K562 (cell line): ENCODE measurements around the gene MEPE. TPM values are rescaled to one million over a fixed set of nuclear protein-coding genes. Genes with fewer than 3 reads are reported as not detected.

Experiments used
- ATAC-seq: fragments of 200-7000 bp; cut with Tn5 transposase; 3 replicates; pipeline ENCODE4 v1.9.1; 2020; ENCODE audit warnings: moderate library complexity
- BruUV-seq: library from RNA; stranded (reverse); fragments of 400-500 nt; replicated peaks from 2 replicates; lab custom pipeline; 2021; lab: Mats Ljungman, UMichigan
- CTCF ChIA-PET: fragments of 300-600 bp; formaldehyde crosslinking; extraction: SDS; loops from one replicate; lab custom pipeline; 2021; ENCODE audit warnings: low intra/inter-chr PET ratio; lab: Yijun Ruan, JAX
- POLR2A ChIA-PET: fragments of 300-600, 350-650 bp; sonication (Branson Sonifier 250); formaldehyde crosslinking; extraction: SDS; loops from one replicate; lab custom pipeline; 2021; ENCODE audit warnings: antibody characterized with exemption, inconsistent platforms; lab: Yijun Ruan, JAX
- DNase-seq, 4 experiments: peaks; one replicate each; pipeline versions ENCODE4 v3.0.0 to v3.0.0-alpha.2; 2011 to 2018; ENCODE audit warnings: low spot score in 3 of 4, mixed read lengths in 3 of 4; ENCODE audit errors: extremely low read depth in 1 of 4
- FAIRE-seq: peaks from 2 replicates; lab custom pipeline; 2011; peaks lifted over from hg19 to GRCh38; lab: Jason Lieb, UNC
- H2AFZ ChIP-seq: 2 replicates; pipeline ENCODE4 v1.6.0; 2011; ENCODE audit warnings: low read depth, low read length, control low read depth, inconsistent platforms
- H3K27ac ChIP-seq: fragments of 200-600 bp; 3 replicates; pipeline ENCODE4 v1.8.0; 2011; ENCODE audit warnings: low read depth, mild to moderate bottlenecking, control low read depth, inconsistent platforms, low read length, moderate library complexity, mixed read lengths; ENCODE audit errors: extremely low read depth
- H3K27me3 ChIP-seq, 2 experiments: fragments of 300-600 bp in 1 of 2; 2 replicates in 1 of 2; 3 replicates in 1 of 2; pipeline versions ENCODE4 v1.6.0 to v1.8.0; 2011; ENCODE audit warnings: inconsistent platforms in 2 of 2, low read length in 2 of 2, mild to moderate bottlenecking in 1 of 2, mixed read lengths in 1 of 2, moderate library complexity in 1 of 2; ENCODE audit not compliant: control insufficient read depth in 2 of 2, insufficient read depth in 2 of 2
- H3K36me3 ChIP-seq: fragments of 300-600 bp; 3 replicates; pipeline ENCODE4 v1.8.0; 2011; ENCODE audit warnings: mild to moderate bottlenecking, low read length, inconsistent platforms; ENCODE audit not compliant: control insufficient read depth, insufficient read depth
- H3K4me1 ChIP-seq, 2 experiments: fragments of 200-600 bp in 1 of 2; replicated peaks in 1 of 2; 2 replicates in 1 of 2; 3 replicates in 1 of 2; pipeline versions ENCODE4 v1.5.1 to v1.8.0; 2011; ENCODE audit warnings: inconsistent platforms in 2 of 2, low read length in 2 of 2, mild to moderate bottlenecking in 1 of 2, mixed read lengths in 1 of 2, moderate library complexity in 1 of 2; ENCODE audit not compliant: control insufficient read depth in 2 of 2, insufficient read depth in 2 of 2
- H3K4me2 ChIP-seq: 2 replicates; pipeline ENCODE4 v1.6.1; 2011; ENCODE audit warnings: low read length, control low read depth, inconsistent platforms, mixed read lengths; ENCODE audit not compliant: insufficient read depth
- H3K4me3 ChIP-seq: fragments of 200-600 bp; sonication (generic), shearing (Covaris generic); 2 replicates; pipeline ENCODE4 v1.5.1; 2016; ENCODE audit warnings: control low read depth, inconsistent platforms
- H3K79me2 ChIP-seq: fragments of 200-600 bp; 3 replicates; pipeline ENCODE4 v1.8.0; 2011; ENCODE audit warnings: low read length, inconsistent platforms; ENCODE audit not compliant: control insufficient read depth, insufficient read depth
- H3K9ac ChIP-seq, 2 experiments: 2 replicates each; pipeline versions ENCODE4 v1.6.0 to v1.6.1; 2011; ENCODE audit warnings: low read depth in 2 of 2, low read length in 2 of 2, control low read depth in 1 of 2, inconsistent platforms in 1 of 2, mild to moderate bottlenecking in 1 of 2, mixed read lengths in 1 of 2; ENCODE audit not compliant: insufficient read depth in 1 of 2
- H3K9me1 ChIP-seq: one replicate; pipeline ENCODE4 v1.6.0; 2011; ENCODE audit warnings: inconsistent platforms, mild to moderate bottlenecking, low read length, moderate library complexity; ENCODE audit not compliant: control insufficient read depth, insufficient read depth
- H3K9me3 ChIP-seq: replicated peaks from 2 replicates; pipeline ENCODE4 v1.5.1; 2011; ENCODE audit warnings: low read depth, low read length, inconsistent platforms; ENCODE audit not compliant: control insufficient read depth, insufficient read depth
- H4K20me1 ChIP-seq: replicated peaks from 2 replicates; pipeline ENCODE4 v1.6.1; 2011; ENCODE audit warnings: low read length, inconsistent platforms, mixed read lengths; ENCODE audit not compliant: control insufficient read depth, insufficient read depth
- PHB2 ChIP-seq: fragments of 450-650 bp; IDR thresholded peaks from 2 replicates; pipeline ENCODE4 v1.6.1; 2017; ENCODE audit warnings: low read depth
- POLR3A ChIP-seq: IDR thresholded peaks from 2 replicates; pipeline ENCODE4 v1.6.1; 2011; ENCODE audit warnings: borderline replicate concordance, mild to moderate bottlenecking, moderate library complexity; ENCODE audit not compliant: insufficient read length, insufficient read depth; ENCODE audit errors: extremely low read depth
- RBBP5 ChIP-seq: fragments of 200-600 bp; sonication (generic); IDR thresholded peaks from 2 replicates; pipeline ENCODE4 v1.6.1; 2012; ENCODE audit warnings: borderline replicate concordance, mild to moderate bottlenecking, low read length, control low read depth, inconsistent platforms; ENCODE audit not compliant: insufficient read depth, poor library complexity, severe bottlenecking
- RBM25 ChIP-seq: fragments of 200-400 bp; formaldehyde crosslinking; IDR thresholded peaks from 2 replicates; pipeline ENCODE4 v1.6.1; 2018; ENCODE audit warnings: low read length, low read depth, moderate library complexity; ENCODE audit not compliant: severe bottlenecking
- SRSF3 ChIP-seq: fragments of 200-400 bp; formaldehyde crosslinking; IDR thresholded peaks from 2 replicates; pipeline ENCODE4 v1.6.1; 2016; ENCODE audit warnings: mild to moderate bottlenecking, low read length, moderate library complexity; ENCODE audit not compliant: insufficient read depth
- ZNF696 ChIP-seq: fragments of 250-450 bp; sonication (Bioruptor Pico); conservative IDR thresholded peaks from 2 replicates; pipeline ENCODE4 v1.4.0; 2020; ENCODE audit warnings: mild to moderate bottlenecking, moderate library complexity
- WGBS: fragments of 100-300 bp; shearing (Covaris generic); methylation state at CpG from one replicate; pipeline ENCODE4 v1.1.6; 2016; ENCODE audit warnings: low coverage, mixed read lengths; ENCODE audit not compliant: insufficient coverage; ENCODE audit errors: missing lambda C conversion rate; 5-methylcytosine and 5-hydroxymethylcytosine counted together
- in situ Hi-C: fragments of 300-500 bp; cut with MboI; formaldehyde crosslinking; loops from 4 replicates; pipeline ENCODE4 v1.15.0; 2018; ENCODE audit warnings: inconsistent platforms, mixed read lengths
- intact Hi-C: fragments of 100-400 bp; cut with micrococcal nuclease; formaldehyde crosslinking; loops from 2 replicates; pipeline ENCODE4 v1.14.2; 2022
- polyA plus RNA-seq, 8 experiments: library from polyadenylated mRNA; depleted of rRNA in 4 of 8; stranded (reverse) in 5 of 8; unstranded in 3 of 8; fragments of >200 nt; fragmentation: Nextera tagmentation in 2 of 8; fragmentation: Illumina TruSeq in 1 of 8; extraction: Ambion mirVana in 2 of 8; extraction: Trizol in 1 of 8; gene quantifications; 2 replicates each; pipeline versions ENCODE4 v1.2.1 to v1.2.3, GENCODE V29; 2011 to 2014; ENCODE audit warnings: inconsistent platforms in 1 of 8, missing spikeins in 1 of 8
- total RNA-seq, 7 experiments: library from RNA; depleted of rRNA in 6 of 7; stranded (reverse); fragments of >200 nt in 6 of 7; fragmentation: Illumina TruSeq in 2 of 7; extraction: Trizol in 2 of 7; gene quantifications; 2 replicates each; pipeline versions ENCODE4 v1.2.1 to v1.2.3, GENCODE V29; 2011 to 2021; ENCODE audit warnings: low replicate concordance in 1 of 7
- TF ChIP-seq, protein P1 (sequence below): sonication (generic); formaldehyde crosslinking; IDR thresholded peaks from 2 replicates; pipeline ENCODE4 v1.8.0; 2022; ENCODE audit warnings: mild to moderate bottlenecking, missing genetic modification reagents
- TF ChIP-seq, protein P2 (sequence below): fragments of 250-450 bp; sonication (Bioruptor Pico); IDR thresholded peaks from 2 replicates; pipeline ENCODE4 v1.8.0; 2022; ENCODE audit warnings: moderate library complexity, mild to moderate bottlenecking, inconsistent platforms
- TF ChIP-seq, protein P3 (sequence below): fragments of 250-450 bp; sonication (Bioruptor Pico); IDR thresholded peaks from 2 replicates; pipeline ENCODE4 v1.4.0; 2020; ENCODE audit warnings: mild to moderate bottlenecking

Gene MEPE
- total and polyA plus RNA-seq, 9 of the 15 experiments (the other 6 are each of a cell fraction or from before 2014, with no cell fraction given): not detected

DNA sequence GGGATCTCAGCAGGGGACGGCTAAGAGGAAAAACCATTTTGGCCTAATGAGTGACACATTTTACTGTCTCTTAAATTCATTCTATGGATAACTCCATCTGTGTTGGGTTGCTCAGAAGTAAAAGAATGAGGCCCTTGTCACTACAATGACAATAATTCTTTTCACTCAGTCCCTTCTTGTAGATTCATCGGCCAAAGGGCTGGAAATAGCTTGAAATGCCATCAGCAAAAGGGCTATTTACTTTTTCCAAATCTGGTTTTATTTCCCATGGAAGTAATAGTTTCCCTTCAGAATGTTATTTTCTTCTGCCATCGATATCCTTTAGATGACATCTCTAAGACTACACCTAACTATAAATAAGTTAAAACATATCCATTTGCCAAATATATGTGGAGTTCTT is 7.4 kb downstream of the MEPE start:
- no peak for DNase-seq
- Histone ChIP-seq H3K9me1 (no peaks in the 10 kb centered on the region), H3K9me3 (no peaks in the 10 kb centered on the region), H3K36me3 (no peaks in the 10 kb centered on the region), H3K27ac (no peak overlapping the region), H3K9ac (no peak overlapping the region), H3K27me3 (no peaks in the 10 kb centered on the region), H4K20me1 (no peaks in the 10 kb centered on the region; the same call in 1 of the 2 replicates), H3K4me2 (no peak overlapping the region), H3K4me1 (no peaks in the 10 kb centered on the region), H3K79me2 (no peaks in the 10 kb centered on the region), H2AFZ (no peak overlapping the region), H3K4me3 (no peak overlapping the region)
- ChIA-PET POLR2A (no interaction called here), CTCF (interaction anchor here (2.8 kb wide), 1 partner anchor 161 kb away, joined by 27 read pairs; no protein-coding TSS in a partner anchor)
- in situ Hi-C loops (loop anchor here (5.0 to 10.0 kb wide), 3 partner anchors 158 to 945 kb away; partner anchors contain the start of gene C4orf36), intact Hi-C loops (no loop called here)
- FAIRE-seq: no peak
- no peak for TF ChIP-seq SRSF3
- TF ChIP-seq, protein P1, sequence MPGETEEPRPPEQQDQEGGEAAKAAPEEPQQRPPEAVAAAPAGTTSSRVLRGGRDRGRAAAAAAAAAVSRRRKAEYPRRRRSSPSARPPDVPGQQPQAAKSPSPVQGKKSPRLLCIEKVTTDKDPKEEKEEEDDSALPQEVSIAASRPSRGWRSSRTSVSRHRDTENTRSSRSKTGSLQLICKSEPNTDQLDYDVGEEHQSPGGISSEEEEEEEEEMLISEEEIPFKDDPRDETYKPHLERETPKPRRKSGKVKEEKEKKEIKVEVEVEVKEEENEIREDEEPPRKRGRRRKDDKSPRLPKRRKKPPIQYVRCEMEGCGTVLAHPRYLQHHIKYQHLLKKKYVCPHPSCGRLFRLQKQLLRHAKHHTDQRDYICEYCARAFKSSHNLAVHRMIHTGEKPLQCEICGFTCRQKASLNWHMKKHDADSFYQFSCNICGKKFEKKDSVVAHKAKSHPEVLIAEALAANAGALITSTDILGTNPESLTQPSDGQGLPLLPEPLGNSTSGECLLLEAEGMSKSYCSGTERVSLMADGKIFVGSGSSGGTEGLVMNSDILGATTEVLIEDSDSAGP (CRISPR knock-in tag): no peak
- no peak for TF ChIP-seq POLR3A
- TF ChIP-seq RBBP5: no peak
- TF ChIP-seq, protein P2, sequence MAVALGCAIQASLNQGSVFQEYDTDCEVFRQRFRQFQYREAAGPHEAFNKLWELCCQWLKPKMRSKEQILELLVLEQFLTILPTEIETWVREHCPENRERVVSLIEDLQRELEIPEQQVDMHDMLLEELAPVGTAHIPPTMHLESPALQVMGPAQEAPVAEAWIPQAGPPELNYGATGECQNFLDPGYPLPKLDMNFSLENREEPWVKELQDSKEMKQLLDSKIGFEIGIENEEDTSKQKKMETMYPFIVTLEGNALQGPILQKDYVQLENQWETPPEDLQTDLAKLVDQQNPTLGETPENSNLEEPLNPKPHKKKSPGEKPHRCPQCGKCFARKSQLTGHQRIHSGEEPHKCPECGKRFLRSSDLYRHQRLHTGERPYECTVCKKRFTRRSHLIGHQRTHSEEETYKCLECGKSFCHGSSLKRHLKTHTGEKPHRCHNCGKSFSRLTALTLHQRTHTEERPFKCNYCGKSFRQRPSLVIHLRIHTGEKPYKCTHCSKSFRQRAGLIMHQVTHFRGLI (CRISPR knock-in tag): no peak
- TF ChIP-seq, protein P3, sequence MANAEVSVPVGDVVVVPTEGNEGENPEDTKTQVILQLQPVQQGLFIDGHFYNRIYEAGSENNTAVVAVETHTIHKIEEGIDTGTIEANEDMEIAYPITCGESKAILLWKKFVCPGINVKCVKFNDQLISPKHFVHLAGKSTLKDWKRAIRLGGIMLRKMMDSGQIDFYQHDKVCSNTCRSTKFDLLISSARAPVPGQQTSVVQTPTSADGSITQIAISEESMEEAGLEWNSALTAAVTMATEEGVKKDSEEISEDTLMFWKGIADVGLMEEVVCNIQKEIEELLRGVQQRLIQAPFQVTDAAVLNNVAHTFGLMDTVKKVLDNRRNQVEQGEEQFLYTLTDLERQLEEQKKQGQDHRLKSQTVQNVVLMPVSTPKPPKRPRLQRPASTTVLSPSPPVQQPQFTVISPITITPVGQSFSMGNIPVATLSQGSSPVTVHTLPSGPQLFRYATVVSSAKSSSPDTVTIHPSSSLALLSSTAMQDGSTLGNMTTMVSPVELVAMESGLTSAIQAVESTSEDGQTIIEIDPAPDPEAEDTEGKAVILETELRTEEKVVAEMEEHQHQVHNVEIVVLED: no peak
- no peak for TF ChIP-seq RBM25
- no peak for TF ChIP-seq ZNF696 (CRISPR knock-in tag)
- no peak for TF ChIP-seq PHB2
- ATAC-seq: no peak
- 9% methylated on average over 3 of the region's 3 CpGs for WGBS
- BruUV-seq: no TSS peak
